A549 (cell line): Measurements from ENCODE around the gene CACNA1I. TPM values are rescaled to one million over a fixed set of nuclear protein-coding genes. Genes with fewer than 3 reads are reported as not detected.

Experiments
- ATAC-seq, 2 experiments: fragments of 200-7000 bp in 1 of 2; fragments of >200 bp in 1 of 2; cut with Nextera tagmentation in 1 of 2; cut with Tn5 transposase in 1 of 2; 3 replicates each; pipeline versions ENCODE4 v1.8.0 to v1.9.1; 2018 to 2020; ENCODE audit warnings: mild to moderate bottlenecking in 1 of 2, moderate library complexity in 1 of 2
- CTCF ChIA-PET: fragments of 300-600 bp; sonication (Branson Sonifier 250); formaldehyde crosslinking; extraction: SDS; loops from one replicate; lab custom pipeline; 2021; ENCODE audit warnings: antibody characterized with exemption, inconsistent platforms; lab: Yijun Ruan, JAX
- POLR2A ChIA-PET: fragments of 350-600 bp; formaldehyde crosslinking; extraction: SDS; loops from one replicate; lab custom pipeline; 2021; ENCODE audit warnings: antibody characterized with exemption, inconsistent platforms; lab: Yijun Ruan, JAX
- DNase-seq, 2 experiments: peaks; one replicate each; pipeline versions ENCODE4 v3.0.0 to v3.0.0-alpha.2; 2011 to 2016; ENCODE audit warnings: low read depth in 1 of 2, low spot score in 1 of 2
- FAIRE-seq: peaks from 2 replicates; lab custom pipeline; 2011; peaks lifted over from hg19 to GRCh38; lab: Jason Lieb, UNC
- H3K27ac ChIP-seq, 2 experiments: fragments of >200 bp; sonication (Bioruptor Twin); formaldehyde crosslinking; 3 replicates each; pipeline ENCODE4 v1.5.1; 2016 to 2017
- H3K4me1 ChIP-seq: fragments of >200 bp; sonication (Bioruptor Twin); formaldehyde crosslinking; 3 replicates; pipeline ENCODE4 v1.6.1; 2016
- H3K4me2 ChIP-seq: fragments of >200 bp; sonication (Bioruptor Twin); formaldehyde crosslinking; 3 replicates; pipeline ENCODE4 v1.6.1; 2016
- H3K4me3 ChIP-seq: fragments of >200 bp; sonication (Bioruptor Twin); formaldehyde crosslinking; 3 replicates; pipeline ENCODE4 v1.5.1; 2016
- H3K9me3 ChIP-seq: fragments of >200 bp; sonication (Bioruptor Twin); formaldehyde crosslinking; 3 replicates; pipeline ENCODE4 v1.6.1; 2016
- CHD4 ChIP-seq: fragments of 200-600 bp; sonication (generic); IDR thresholded peaks from 2 replicates; pipeline ENCODE4 v1.6.1; 2016; ENCODE audit warnings: antibody characterized with exemption, mild to moderate bottlenecking, borderline replicate concordance
- CTCF ChIP-seq: fragments of >200 bp; sonication (Bioruptor Twin); formaldehyde crosslinking; IDR thresholded peaks from 3 replicates; pipeline ENCODE4 v1.5.1; 2016
- E2F6 ChIP-seq: IDR thresholded peaks from 2 replicates; pipeline ENCODE4 v1.6.1; 2012; ENCODE audit warnings: low read depth, borderline replicate concordance
- EHF ChIP-seq: fragments of 250-450 bp; sonication (Bioruptor Pico); IDR thresholded peaks from 2 replicates; pipeline ENCODE4 v1.5.0; 2020; ENCODE audit warnings: mild to moderate bottlenecking
- FOSB ChIP-seq: fragments of 250-450 bp; sonication (Bioruptor Pico); IDR thresholded peaks from 2 replicates; pipeline ENCODE4 v1.5.0; 2020; ENCODE audit warnings: mild to moderate bottlenecking, moderate library complexity
- HEYL ChIP-seq: fragments of 250-450 bp; sonication (Bioruptor Pico); IDR thresholded peaks from 2 replicates; pipeline ENCODE4 v1.8.0; 2021; ENCODE audit warnings: mild to moderate bottlenecking, moderate library complexity
- HOXA7 ChIP-seq: fragments of 250-450 bp; sonication (Bioruptor Pico); IDR thresholded peaks from 2 replicates; pipeline ENCODE4 v1.5.0; 2020; ENCODE audit warnings: mild to moderate bottlenecking, moderate library complexity
- JUN ChIP-seq, 2 experiments: fragments of >200 bp; sonication (Bioruptor Twin); formaldehyde crosslinking; IDR thresholded peaks; 2 replicates in 1 of 2; 3 replicates in 1 of 2; pipeline ENCODE4 v1.6.1; 2016 to 2017
- KDM5A ChIP-seq: fragments of 200-600 bp; sonication (generic); IDR thresholded peaks from 2 replicates; pipeline ENCODE4 v1.6.1; 2016; ENCODE audit warnings: antibody characterized with exemption, mild to moderate bottlenecking
- PBX3 ChIP-seq: IDR thresholded peaks from 2 replicates; pipeline ENCODE4 v1.6.1; 2012
- RAD21 ChIP-seq, 2 experiments: fragments of >200 bp in 1 of 2; sonication (Bioruptor Twin) in 1 of 2; formaldehyde crosslinking in 1 of 2; IDR thresholded peaks in 1 of 2; conservative IDR thresholded peaks in 1 of 2; 2 replicates in 1 of 2; 3 replicates in 1 of 2; pipeline ENCODE4 v1.6.1; 2012 to 2018; ENCODE audit warnings: inconsistent platforms in 1 of 2
- TP53 ChIP-seq: fragments of 250-450 bp; sonication (Bioruptor Pico); IDR thresholded peaks from 2 replicates; pipeline ENCODE4 v1.5.0; 2021; ENCODE audit warnings: mild to moderate bottlenecking, moderate library complexity
- USF2 ChIP-seq: fragments of 450-650 bp; IDR thresholded peaks from 2 replicates; pipeline ENCODE4 v1.6.1; 2014; ENCODE audit warnings: antibody characterized with exemption
- ZFP36 ChIP-seq: fragments of 450-650 bp; IDR thresholded peaks from 2 replicates; pipeline ENCODE4 v1.6.1; 2014; ENCODE audit warnings: borderline replicate concordance; ENCODE audit not compliant: partially characterized antibody
- ZSCAN20 ChIP-seq: fragments of 250-450 bp; sonication (Bioruptor Pico); IDR thresholded peaks from 2 replicates; pipeline ENCODE4 v1.8.0; 2022; ENCODE audit warnings: mild to moderate bottlenecking, moderate library complexity
- WGBS: methylation state at CpG from one replicate; pipeline ENCODE4 v1.1.6; 2017; ENCODE audit errors: missing lambda C conversion rate; 5-methylcytosine and 5-hydroxymethylcytosine counted together
- polyA plus RNA-seq, 4 experiments: library from polyadenylated mRNA; depleted of rRNA in 3 of 4; stranded (reverse); fragments of >200 nt; fragmentation: RNase III in 1 of 4; extraction: RNeasy Plus Mini Kit Qiagen cat#74134 plus additional on column Dnase treatment in 1 of 4; gene quantifications; 2 replicates in 3 of 4; 3 replicates in 1 of 4; pipeline ENCODE4 v1.2.3, GENCODE V29; 2011 to 2017

CACNA1I gene
- polyA plus RNA-seq, 2 of the 4 experiments (the other 2 are of a cell fraction) = 0.03 to 0.13 TPM

- Histone ChIP-seq H3K9me3 (no peaks in the 10 kb centered on the region), H3K27ac (no peak overlapping the region), H3K4me2 (no peak overlapping the region), H3K4me3 (no peak overlapping the region), H3K4me1 (no peaks in the 10 kb centered on the region)
- ChIA-PET CTCF (interaction anchor here (0.6 to 1.3 kb wide), 2 partner anchors 21 to 255 kb away, joined by 3 to 5 read pairs; no protein-coding TSS in a partner anchor), POLR2A (no interaction called here)
- no peak for DNase-seq
- FAIRE-seq = no peak
- no peak for ATAC-seq
- WGBS = 48% methylated on average over 14 of the region's 15 CpGs
- TF ChIP-seq CTCF (no peak), PBX3 (no peak), E2F6 (no peak), HEYL (no peak)
These were observed 140.0 kb downstream of the CACNA1I start for GRCh38 chr22:39710380-39711150.

- Histone ChIP-seq H3K4me3 (no peak overlapping the region), H3K4me2 (no peak overlapping the region), H3K9me3 (no peaks in the 10 kb centered on the region), H3K27ac (no peak overlapping the region), H3K4me1 (no peaks in the 10 kb centered on the region)
- ChIA-PET POLR2A (no interaction called here), CTCF (interaction anchor here (1.5 kb wide), 1 partner anchor 67 kb away, joined by 3 read pairs; no protein-coding TSS in a partner anchor)
- WGBS = 40% methylated on average over 1 of the region's 1 CpG
- FAIRE-seq (no peak), ATAC-seq (no peak), DNase-seq (no peak)
- TF ChIP-seq E2F6 (no peak), TP53 (CRISPR knock-in tag) (no peak), USF2 (no peak), CHD4 (no peak), JUN (IDR thresholded peaks at IDR 0.05) (no peak), RAD21 (conservative IDR thresholded peaks at IDR 0.05 in 1 of 2, IDR thresholded peaks at IDR 0.05 in 1 of 2) (no peak), EHF (no peak), ZFP36 (no peak), HOXA7 (CRISPR knock-in tag) (no peak), ZSCAN20 (CRISPR knock-in tag) (no peak), KDM5A (no peak), FOSB (CRISPR knock-in tag) (no peak)
These were observed 141.5 kb downstream of the CACNA1I start for GRCh38 chr22:39712081-39712480.
